PC-3 (cell line): ENCODE measurements around the gene VPS26B.

Experiments
- CTCF ChIP-seq: fragments of 300-600 bp; sonication (generic); conservative IDR thresholded peaks from 2 replicates; pipeline ENCODE4 v1.5.1; 2017; ENCODE audit warnings: antibody characterized with exemption, low read depth, mild to moderate bottlenecking, low read length
- EZH2phosphoT487 ChIP-seq: fragments of 300-600 bp; sonication (generic); IDR thresholded peaks from 2 replicates; pipeline ENCODE4 v1.6.1; 2018; ENCODE audit warnings: mild to moderate bottlenecking, antibody characterized with exemption, low read length, borderline replicate concordance

DNA sequence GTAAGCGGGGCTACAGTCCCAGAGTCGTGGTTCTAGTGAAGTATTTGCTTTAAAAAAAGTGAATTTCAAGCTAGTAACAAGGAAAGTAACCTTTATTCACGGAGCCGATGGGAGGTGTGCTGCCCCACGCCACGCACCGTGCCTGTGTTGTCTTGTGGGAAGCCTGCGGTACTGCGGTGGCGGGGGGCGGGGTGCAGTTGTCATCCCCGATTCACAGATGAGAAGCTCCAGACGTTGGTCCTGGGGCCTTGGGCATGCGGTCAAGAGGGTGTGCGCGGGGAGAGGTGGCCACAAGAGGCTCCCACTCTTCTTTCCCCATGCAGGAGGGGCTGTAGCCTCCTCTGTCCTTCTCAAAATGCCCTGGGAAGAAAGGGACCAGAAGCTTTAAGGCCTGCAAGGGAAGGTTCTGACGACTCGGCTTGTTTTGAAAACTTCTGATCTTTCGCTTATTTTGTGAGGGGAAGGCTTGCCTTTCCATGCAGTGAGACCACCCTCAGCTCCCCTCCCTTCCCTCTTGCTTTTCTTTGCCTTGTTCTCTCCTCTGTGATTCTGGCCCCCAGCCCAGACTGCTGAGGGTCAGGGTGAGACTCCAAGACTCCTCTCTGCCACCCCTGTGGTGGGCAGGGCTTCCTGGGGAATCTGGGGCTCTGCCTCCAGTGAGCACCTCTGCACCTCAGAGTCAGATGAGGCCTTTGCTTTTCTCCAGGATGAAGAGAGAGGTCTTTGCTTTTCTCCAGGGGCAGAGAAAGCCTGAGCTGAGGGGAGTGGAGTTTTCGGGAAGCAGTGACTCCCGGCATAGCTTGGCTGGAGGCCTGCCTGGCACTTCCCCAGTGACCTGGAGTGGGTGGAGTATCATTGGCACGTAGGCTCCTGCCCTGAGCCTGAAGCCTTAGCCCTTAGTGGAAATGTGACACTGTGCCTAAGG, 57.9 kb downstream of the VPS26B start:
- TF ChIP-seq EZH2phosphoT487 (no peak), CTCF (no peak)
